ENCODE measurements around the gene BMF. TPM values are rescaled to one million over a fixed set of nuclear protein-coding genes. Genes with fewer than 3 reads are reported as not detected.

Gene BMF
- total RNA-seq, 1 donor from 2014 or later, result 10.1 TPM

- Mint-ChIP-seq H3K4me1 (ENCODE audit: low read depth) (peaks cover 9% of the 10 kb centered on the region), H3K27ac (no peak overlapping the region), H3K4me3 (no peak overlapping the region), H3K9me3 (no peaks in the 10 kb centered on the region), H3K27me3 (ENCODE audit: insufficient read depth) (peaks cover 3% of the 10 kb centered on the region), H3K36me3 (ENCODE audit: low read depth) (peaks cover 2% of the 10 kb centered on the region)
- intact Hi-C loops (cut with micrococcal nuclease), result no loop called here
- no peak for DNase-seq (ENCODE audit: low spot score)
Measured at GRCh38 chr15:40070166-40070557, 38.5 kb downstream of the BMF start.

GRCh38 chr15:40069178-40070165, 39.2 kb downstream of the BMF start:
- Mint-ChIP-seq H3K4me3 (no peak overlapping the region), H3K4me1 (ENCODE audit: low read depth) (peaks cover 16% of the 10 kb centered on the region), H3K9me3 (no peaks in the 10 kb centered on the region), H3K27ac (no peak overlapping the region), H3K36me3 (ENCODE audit: low read depth) (peaks cover 4% of the 10 kb centered on the region), H3K27me3 (ENCODE audit: insufficient read depth) (peaks cover 3% of the 10 kb centered on the region)
- intact Hi-C loops (cut with micrococcal nuclease), result no loop called here
- no peak for DNase-seq (ENCODE audit: low spot score)

- Mint-ChIP-seq H3K4me3 (no peak overlapping the region), H3K27ac (no peak overlapping the region), H3K9me3 (no peaks in the 10 kb centered on the region), H3K4me1 (ENCODE audit: low read depth) (peaks cover 19% of the 10 kb centered on the region), H3K27me3 (ENCODE audit: insufficient read depth) (no peaks in the 10 kb centered on the region), H3K36me3 (ENCODE audit: low read depth) (peaks cover 6% of the 10 kb centered on the region)
- no peak for DNase-seq (ENCODE audit: low spot score)
- intact Hi-C loops (cut with micrococcal nuclease), result no loop called here
Measured at GRCh38 chr15:40067921-40068624, 40.6 kb downstream of the BMF start.

GRCh38 chr15:40066589-40066988, 42.1 kb downstream of the BMF start:
- Mint-ChIP-seq H3K36me3 (ENCODE audit: low read depth) (peaks cover 6% of the 10 kb centered on the region), H3K4me1 (ENCODE audit: low read depth) (peaks cover 19% of the 10 kb centered on the region), H3K9me3 (no peaks in the 10 kb centered on the region), H3K4me3 (no peak overlapping the region), H3K27me3 (ENCODE audit: insufficient read depth) (no peaks in the 10 kb centered on the region), H3K27ac (no peak overlapping the region)
- intact Hi-C loops (cut with micrococcal nuclease), result no loop called here
- no peak for DNase-seq (ENCODE audit: low spot score)

GRCh38 chr15:40065166-40065565, 43.5 kb downstream of the BMF start:
- Mint-ChIP-seq H3K27ac (peak overlapping the region; percentile 90), H3K4me3 (no peak overlapping the region), H3K4me1 (ENCODE audit: low read depth) (peaks cover 19% of the 10 kb centered on the region), H3K9me3 (no peaks in the 10 kb centered on the region), H3K27me3 (ENCODE audit: insufficient read depth) (no peaks in the 10 kb centered on the region), H3K36me3 (ENCODE audit: low read depth) (peaks cover 6% of the 10 kb centered on the region)
- intact Hi-C loops (cut with micrococcal nuclease), result no loop called here
- no peak for DNase-seq (ENCODE audit: low spot score)

GRCh38 chr15:40064231-40064894, 44.3 kb downstream of the BMF start:
- Mint-ChIP-seq H3K4me1 (ENCODE audit: low read depth) (peaks cover 19% of the 10 kb centered on the region), H3K9me3 (no peaks in the 10 kb centered on the region), H3K27ac (peak overlapping the region; percentile 90), H3K27me3 (ENCODE audit: insufficient read depth) (no peaks in the 10 kb centered on the region), H3K4me3 (peak overlapping the region; percentile 68), H3K36me3 (ENCODE audit: low read depth) (peaks cover 6% of the 10 kb centered on the region)
- DNase-seq (ENCODE audit: low spot score), result no peak
- intact Hi-C loops (cut with micrococcal nuclease), result loop anchor here (1.0 kb wide), 3 partner anchors 17 to 43 kb away; no protein-coding TSS in a partner anchor

GRCh38 chr15:40063563-40064011, 45.1 kb downstream of the BMF start:
- H3K36me3 Mint-ChIP-seq (ENCODE audit: low read depth), result peaks cover 6% of the 10 kb centered on the region
- H3K27ac Mint-ChIP-seq, result peak overlapping the region; percentile 90
- no peak for DNase-seq (ENCODE audit: low spot score)
- no peaks in the 10 kb centered on the region for H3K27me3 Mint-ChIP-seq (ENCODE audit: insufficient read depth)
- no peaks in the 10 kb centered on the region for H3K9me3 Mint-ChIP-seq
- peaks cover 23% of the 10 kb centered on the region for H3K4me1 Mint-ChIP-seq (ENCODE audit: low read depth)
- no peak overlapping the region for H3K4me3 Mint-ChIP-seq
- intact Hi-C loops (cut with micrococcal nuclease), result loop anchor here (1.0 kb wide), 3 partner anchors 16 to 44 kb away; no protein-coding TSS in a partner anchor

- Mint-ChIP-seq H3K36me3 (ENCODE audit: low read depth) (peaks cover 10% of the 10 kb centered on the region), H3K27ac (no peak overlapping the region), H3K9me3 (no peaks in the 10 kb centered on the region), H3K4me1 (ENCODE audit: low read depth) (peaks cover 29% of the 10 kb centered on the region), H3K4me3 (no peak overlapping the region), H3K27me3 (ENCODE audit: insufficient read depth) (no peaks in the 10 kb centered on the region)
- intact Hi-C loops (cut with micrococcal nuclease), result loop anchor here (1.0 kb wide), 1 partner anchor 9 kb away; no protein-coding TSS in a partner anchor
- no peak for DNase-seq (ENCODE audit: low spot score)
Measured at GRCh38 chr15:40062816-40063562, 45.7 kb downstream of the BMF start.

- H3K9me3 Mint-ChIP-seq, result no peaks in the 10 kb centered on the region
- DNase-seq (ENCODE audit: low spot score), result no peak
- peaks cover 35% of the 10 kb centered on the region for H3K4me1 Mint-ChIP-seq (ENCODE audit: low read depth)
- intact Hi-C loops (cut with micrococcal nuclease), result no loop called here
- H3K27me3 Mint-ChIP-seq (ENCODE audit: insufficient read depth), result no peaks in the 10 kb centered on the region
- H3K4me3 Mint-ChIP-seq, result no peak overlapping the region
- H3K36me3 Mint-ChIP-seq (ENCODE audit: low read depth), result peaks cover 12% of the 10 kb centered on the region
- no peak overlapping the region for H3K27ac Mint-ChIP-seq
Measured at GRCh38 chr15:40061212-40061901, 47.3 kb downstream of the BMF start.

GRCh38 chr15:40060236-40060961, 48.3 kb downstream of the BMF start:
- Mint-ChIP-seq H3K36me3 (ENCODE audit: low read depth) (peaks cover 12% of the 10 kb centered on the region), H3K27me3 (ENCODE audit: insufficient read depth) (no peaks in the 10 kb centered on the region), H3K9me3 (no peaks in the 10 kb centered on the region), H3K4me3 (no peak overlapping the region), H3K27ac (peak overlapping the region; percentile 6), H3K4me1 (ENCODE audit: low read depth) (peaks cover 40% of the 10 kb centered on the region)
- no peak for DNase-seq (ENCODE audit: low spot score)
- intact Hi-C loops (cut with micrococcal nuclease), result no loop called here

- Mint-ChIP-seq H3K9me3 (no peaks in the 10 kb centered on the region), H3K27ac (no peak overlapping the region), H3K27me3 (ENCODE audit: insufficient read depth) (no peaks in the 10 kb centered on the region), H3K4me3 (no peak overlapping the region), H3K36me3 (ENCODE audit: low read depth) (peaks cover 11% of the 10 kb centered on the region), H3K4me1 (ENCODE audit: low read depth) (peaks cover 40% of the 10 kb centered on the region)
- no peak for DNase-seq (ENCODE audit: low spot score)
- intact Hi-C loops (cut with micrococcal nuclease), result no loop called here
Measured at GRCh38 chr15:40059821-40060220, 48.9 kb downstream of the BMF start.

Data from activated T-helper 1 cell treated with anti-CD3 and anti-CD28 coated beads, Interleukin-12 subunit alpha, Interleukin-12 subunit beta, Interleukin-2, Interleukin-4 antibody, amounts not matched to agents 30 ng/mL and 10 ng/mL and 1 ng/mL, durations not matched to agents 14 hours and 24 hours and 36 hours (primary cell).